GM23338 (cell line): ENCODE results near the gene MMP13. TPM values are rescaled to one million over a fixed set of nuclear protein-coding genes. Genes with fewer than 3 reads are reported as not detected.
"Not testable (repeated sequence)": the region's sequence is repeated elsewhere in the genome, so short reads cannot be mapped to it uniquely, and the experiment has no call there.

ENCODE experiments used
- ATAC-seq: fragments of 200-7000 bp; cut with Tn5 transposase; 3 replicates; pipeline ENCODE4 v1.9.1; 2020
- DNase-seq: peaks from one replicate; pipeline ENCODE4 v3.0.0-alpha.2; 2015; ENCODE audit warnings: low spot score
- H2AFZ ChIP-seq: fragments of 200-600 bp; sonication (generic); 2 replicates; pipeline ENCODE4 v1.8.0; 2016; ENCODE audit warnings: antibody characterized with exemption, mild to moderate bottlenecking, moderate library complexity
- H3F3A ChIP-seq: fragments of 200-600 bp; sonication (generic); replicated peaks from 2 replicates; pipeline ENCODE4 v1.8.0; 2017; ENCODE audit warnings: antibody characterized with exemption, mixed run types, low read depth
- H3K27ac ChIP-seq: fragments of 200-600 bp; sonication (generic); 2 replicates; pipeline ENCODE4 v1.6.1; 2016; ENCODE audit warnings: low read depth
- H3K27me3 ChIP-seq: fragments of 200-600 bp; sonication (generic); 2 replicates; pipeline ENCODE4 v1.8.0; 2016; ENCODE audit warnings: mild to moderate bottlenecking, mixed run types, moderate library complexity; ENCODE audit not compliant: insufficient read depth
- H3K36me3 ChIP-seq: fragments of 200-600 bp; sonication (generic); 2 replicates; pipeline ENCODE4 v1.8.0; 2016; ENCODE audit warnings: mild to moderate bottlenecking; ENCODE audit not compliant: insufficient read depth
- H3K4me1 ChIP-seq: fragments of 200-600 bp; sonication (generic); 2 replicates; pipeline ENCODE4 v1.8.0; 2016; ENCODE audit warnings: mild to moderate bottlenecking, moderate library complexity; ENCODE audit not compliant: insufficient read depth
- H3K4me2 ChIP-seq: fragments of 200-600 bp; sonication (generic); 2 replicates; pipeline ENCODE4 v1.7.1; 2017; ENCODE audit warnings: mixed run types
- H3K4me3 ChIP-seq: fragments of 200-600 bp; sonication (generic); 2 replicates; pipeline ENCODE4 v1.6.1; 2016; ENCODE audit warnings: mixed run types
- H3K79me2 ChIP-seq: fragments of 200-600 bp; sonication (generic); replicated peaks from 2 replicates; pipeline ENCODE4 v1.8.0; 2017; ENCODE audit warnings: mild to moderate bottlenecking; ENCODE audit not compliant: insufficient read depth
- H3K9me2 ChIP-seq: fragments of 200-600 bp; sonication (generic); 2 replicates; pipeline ENCODE4 v1.8.0; 2017; ENCODE audit not compliant: insufficient read depth
- H4K20me1 ChIP-seq: fragments of 200-600 bp; sonication (generic); replicated peaks from 2 replicates; pipeline ENCODE4 v1.8.0; 2017; ENCODE audit warnings: mild to moderate bottlenecking; ENCODE audit not compliant: insufficient read depth
- H3K27ac Mint-ChIP-seq: 2 replicates; pipeline ENCODE4 v1.8.0; 2020; ENCODE audit warnings: inconsistent platforms, mild to moderate bottlenecking, moderate library complexity, mixed read lengths
- H3K27me3 Mint-ChIP-seq: 3 replicates; pipeline ENCODE4 v1.8.0; 2022; ENCODE audit warnings: low read depth, mild to moderate bottlenecking, moderate library complexity, mixed read lengths, inconsistent platforms; ENCODE audit not compliant: insufficient read depth, poor library complexity
- H3K36me3 Mint-ChIP-seq: 3 replicates; pipeline ENCODE4 v1.8.0; 2021; ENCODE audit warnings: low read depth, mild to moderate bottlenecking, inconsistent platforms, moderate library complexity, mixed read lengths
- H3K4me1 Mint-ChIP-seq: 3 replicates; pipeline ENCODE4 v1.8.0; 2020; ENCODE audit warnings: mild to moderate bottlenecking, inconsistent platforms, mixed read lengths
- H3K4me3 Mint-ChIP-seq: 3 replicates; pipeline ENCODE4 v1.8.0; 2021; ENCODE audit warnings: moderate library complexity, mild to moderate bottlenecking, inconsistent platforms, mixed read lengths
- H3K9me3 Mint-ChIP-seq: 3 replicates; pipeline ENCODE4 v1.8.0; 2020; ENCODE audit warnings: moderate library complexity, mild to moderate bottlenecking, inconsistent platforms, mixed read lengths
- CTCF ChIP-seq, 2 experiments: fragments of 200-600 bp in 1 of 2; sonication (generic) in 1 of 2; conservative IDR thresholded peaks; 2 replicates each; pipeline versions ENCODE4 v1.5.1 to v1.6.1; 2016 to 2017; ENCODE audit warnings: antibody characterized with exemption in 2 of 2, low read depth in 2 of 2, mild to moderate bottlenecking in 2 of 2, moderate library complexity in 1 of 2
- ETS1 ChIP-seq: IDR thresholded peaks from 2 replicates; pipeline ENCODE4 v1.6.1; 2016; ENCODE audit warnings: antibody characterized with exemption
- EZH2phosphoT487 ChIP-seq: fragments of 200-600 bp; sonication (generic); IDR thresholded peaks from one replicate; pipeline ENCODE4 v1.8.1; 2018; ENCODE audit warnings: antibody characterized with exemption; ENCODE audit not compliant: unreplicated experiment
- JUNB ChIP-seq: IDR thresholded peaks from one replicate; pipeline ENCODE4 v1.6.1; 2016; ENCODE audit warnings: antibody characterized with exemption; ENCODE audit not compliant: unreplicated experiment
- NANOG ChIP-seq: IDR thresholded peaks from 2 replicates; pipeline ENCODE4 v1.6.1; 2016; ENCODE audit warnings: antibody characterized with exemption, borderline replicate concordance
- POLR2AphosphoS5 ChIP-seq: IDR thresholded peaks from 2 replicates; pipeline ENCODE4 v1.6.1; 2016; ENCODE audit warnings: antibody characterized with exemption, low read depth
- REST ChIP-seq: IDR thresholded peaks from one replicate; pipeline ENCODE4 v1.6.1; 2018; ENCODE audit warnings: antibody characterized with exemption; ENCODE audit not compliant: unreplicated experiment
- STAT1 ChIP-seq: IDR thresholded peaks from one replicate; pipeline ENCODE4 v1.6.1; 2016; ENCODE audit warnings: antibody characterized with exemption; ENCODE audit not compliant: unreplicated experiment
- ZNF114 ChIP-seq: fragments of 250-450 bp; sonication (Bioruptor Pico); IDR thresholded peaks from 2 replicates; pipeline ENCODE4 v1.5.0; 2020; ENCODE audit warnings: mild to moderate bottlenecking, moderate library complexity
- ZNF331 ChIP-seq: fragments of 250-450 bp; sonication (Bioruptor Pico); IDR thresholded peaks from 2 replicates; pipeline ENCODE4 v1.5.0; 2020; ENCODE audit warnings: low read depth, mild to moderate bottlenecking, moderate library complexity
- ZNF462 ChIP-seq: fragments of 250-450 bp; sonication (Bioruptor Pico); IDR thresholded peaks from 2 replicates; pipeline ENCODE4 v1.5.0; 2020; ENCODE audit warnings: mild to moderate bottlenecking, moderate library complexity
- polyA plus RNA-seq: library from polyadenylated mRNA; unstranded; fragments of >200 nt; fragmentation: Nextera tagmentation; extraction: Ambion mirVana; gene quantifications from 2 replicates; pipeline ENCODE4 v1.2.1, GENCODE V29; 2016
- total RNA-seq: library from RNA; depleted of rRNA; stranded (reverse); fragments of >200 nt; shearing (Covaris generic); gene quantifications from 2 replicates; pipeline ENCODE4 v1.2.3, GENCODE V29; 2014

MMP13 gene
- total and polyA plus RNA-seq, 2 experiments from 2014 or later = not detected

GRCh38 chr11:102973698-102974097, 18.2 kb upstream of the MMP13 start:
- H3K9me3 Mint-ChIP-seq, H4K20me1 ChIP-seq, H3K4me1 Mint-ChIP-seq, H3K4me1 ChIP-seq, H3F3A ChIP-seq, ATAC-seq, H3K27me3 Mint-ChIP-seq, H3K27ac Mint-ChIP-seq, H3K4me2 ChIP-seq, DNase-seq, H3K4me3 ChIP-seq, H3K27me3 ChIP-seq, H3K36me3 ChIP-seq, H3K79me2 ChIP-seq, H3K4me3 Mint-ChIP-seq, H3K9me2 ChIP-seq, H2AFZ ChIP-seq, H3K36me3 Mint-ChIP-seq, H3K27ac ChIP-seq: not testable (repeated sequence)

- no peaks in the 10 kb centered on the region for H3K27me3 ChIP-seq
- H3K27ac Mint-ChIP-seq = no peak overlapping the region
- no peak overlapping the region for H3K27ac ChIP-seq
- no peaks in the 10 kb centered on the region for H3K79me2 ChIP-seq
- no peaks in the 10 kb centered on the region for H3F3A ChIP-seq
- no peaks in the 10 kb centered on the region for H3K27me3 Mint-ChIP-seq
- H3K4me3 ChIP-seq = no peak overlapping the region
- H3K9me3 Mint-ChIP-seq = peaks cover 4% of the 10 kb centered on the region; the same call in 2 of the 3 replicates
- H4K20me1 ChIP-seq = no peaks in the 10 kb centered on the region
- ATAC-seq = no peak
- peaks cover 8% of the 10 kb centered on the region; the same call in 1 of the 3 replicates for H3K4me1 Mint-ChIP-seq
- no peaks in the 10 kb centered on the region for H3K4me1 ChIP-seq
- DNase-seq = no peak
- no peaks in the 10 kb centered on the region for H3K9me2 ChIP-seq
- no peak overlapping the region for H2AFZ ChIP-seq
- no peaks in the 10 kb centered on the region for H3K36me3 Mint-ChIP-seq
- no peak overlapping the region for H3K4me3 Mint-ChIP-seq
- H3K36me3 ChIP-seq = no peaks in the 10 kb centered on the region
- no peak overlapping the region for H3K4me2 ChIP-seq
- TF ChIP-seq JUNB (no peak), POLR2AphosphoS5 (no peak), ZNF331 (CRISPR knock-in tag) (no peak), ETS1 (no peak), REST (no peak), ZNF114 (CRISPR knock-in tag) (no peak), ZNF462 (CRISPR knock-in tag) (no peak), EZH2phosphoT487 (no peak), STAT1 (no peak), CTCF (conservative IDR thresholded peaks at IDR 0.05; ENCODE audit: low read depth in 2 of 2) (no peak), NANOG (no peak)
Measured at GRCh38 chr11:102972853-102973252, 17.3 kb upstream of the MMP13 start.
